ENCODE measurements around the gene YTHDF1.

Gene YTHDF1

DNA sequence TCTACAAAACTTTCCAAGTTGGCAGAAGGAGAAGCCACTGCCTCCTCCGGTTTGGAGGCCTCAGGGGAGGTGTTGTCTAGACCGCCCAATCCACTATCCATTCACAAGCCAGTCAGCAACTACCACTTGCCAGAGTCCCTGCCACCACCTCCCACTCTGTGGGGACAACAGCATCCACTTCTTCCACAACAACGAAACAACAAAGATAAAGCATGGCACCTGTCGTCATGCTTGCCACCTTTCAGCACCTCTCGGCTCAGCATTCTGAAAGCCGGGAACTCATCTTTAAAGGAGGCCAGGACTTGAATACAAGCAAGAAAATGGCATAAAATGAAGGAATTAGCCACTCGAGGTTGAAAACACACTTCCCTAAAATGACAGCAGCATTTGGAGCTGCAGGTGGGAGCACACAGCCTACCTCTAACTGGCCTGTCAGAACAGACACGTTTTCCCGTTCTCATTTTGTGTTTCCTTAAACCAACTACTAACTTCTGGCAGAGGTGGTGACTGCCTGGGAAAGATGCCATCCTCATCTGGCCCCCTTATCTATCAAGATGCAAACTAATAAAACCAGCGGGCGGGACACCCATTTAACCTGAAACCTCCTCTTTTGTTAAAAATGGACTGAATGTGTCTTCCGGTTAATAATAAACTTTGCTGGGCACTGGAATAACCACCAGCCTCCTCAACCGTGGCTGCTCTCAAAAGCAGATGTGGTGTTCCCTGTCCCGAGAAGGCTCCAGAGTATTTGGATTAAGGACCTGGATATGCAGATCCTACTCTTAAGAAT is 21.7 kb downstream of the YTHDF1 start:
- H3K27me3 ChIP-seq (ENCODE audit: insufficient read depth, poor library complexity, severe bottlenecking), result no peaks in the 10 kb centered on the region
- H3K4me1 ChIP-seq (ENCODE audit: insufficient read depth, poor library complexity, severe bottlenecking), result peaks cover 3% of the 10 kb centered on the region
- no peak overlapping the region for H3K27ac ChIP-seq (ENCODE audit: poor library complexity, severe bottlenecking)
- no peak overlapping the region for H3K4me3 ChIP-seq (ENCODE audit: severe bottlenecking)
- TF ChIP-seq, protein P1, sequence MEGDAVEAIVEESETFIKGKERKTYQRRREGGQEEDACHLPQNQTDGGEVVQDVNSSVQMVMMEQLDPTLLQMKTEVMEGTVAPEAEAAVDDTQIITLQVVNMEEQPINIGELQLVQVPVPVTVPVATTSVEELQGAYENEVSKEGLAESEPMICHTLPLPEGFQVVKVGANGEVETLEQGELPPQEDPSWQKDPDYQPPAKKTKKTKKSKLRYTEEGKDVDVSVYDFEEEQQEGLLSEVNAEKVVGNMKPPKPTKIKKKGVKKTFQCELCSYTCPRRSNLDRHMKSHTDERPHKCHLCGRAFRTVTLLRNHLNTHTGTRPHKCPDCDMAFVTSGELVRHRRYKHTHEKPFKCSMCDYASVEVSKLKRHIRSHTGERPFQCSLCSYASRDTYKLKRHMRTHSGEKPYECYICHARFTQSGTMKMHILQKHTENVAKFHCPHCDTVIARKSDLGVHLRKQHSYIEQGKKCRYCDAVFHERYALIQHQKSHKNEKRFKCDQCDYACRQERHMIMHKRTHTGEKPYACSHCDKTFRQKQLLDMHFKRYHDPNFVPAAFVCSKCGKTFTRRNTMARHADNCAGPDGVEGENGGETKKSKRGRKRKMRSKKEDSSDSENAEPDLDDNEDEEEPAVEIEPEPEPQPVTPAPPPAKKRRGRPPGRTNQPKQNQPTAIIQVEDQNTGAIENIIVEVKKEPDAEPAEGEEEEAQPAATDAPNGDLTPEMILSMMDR (IDR thresholded peaks at IDR 0.05; ENCODE audit: poor library complexity, severe bottlenecking), result no peak
- H3K36me3 ChIP-seq (ENCODE audit: low read depth), result peaks cover 52% of the 10 kb centered on the region
- ATAC-seq (ENCODE audit: low read depth), result no peak
- H3K9me3 ChIP-seq (ENCODE audit: severe bottlenecking), result no peaks in the 10 kb centered on the region
- DNase-seq (ENCODE audit: low spot score), result no peak

DNA sequence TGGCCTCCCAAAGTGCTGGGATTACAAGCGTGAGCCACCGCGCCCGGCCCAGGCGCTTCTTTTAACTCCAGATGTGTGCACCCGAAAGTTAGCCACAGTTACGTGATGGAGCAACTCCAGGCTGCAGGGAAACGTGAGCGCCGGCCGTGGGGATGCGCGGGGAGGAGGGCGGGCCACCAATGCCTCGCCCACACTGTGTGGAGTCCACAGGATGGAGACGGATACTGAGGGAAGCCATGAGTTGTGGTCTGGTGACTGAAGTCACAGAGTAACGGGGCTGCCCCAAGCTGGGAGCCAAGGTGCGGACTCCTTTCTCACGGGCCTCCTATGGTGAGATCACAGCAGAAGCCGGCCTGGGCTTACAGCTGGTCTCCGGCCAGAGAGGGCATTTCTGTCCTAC is 23.2 kb downstream of the YTHDF1 start:
- no peak overlapping the region for H3K4me3 ChIP-seq (ENCODE audit: severe bottlenecking)
- TF ChIP-seq, protein P1 (IDR thresholded peaks at IDR 0.05; ENCODE audit: poor library complexity, severe bottlenecking), result no peak
- H3K9me3 ChIP-seq (ENCODE audit: severe bottlenecking), result no peaks in the 10 kb centered on the region
- no peaks in the 10 kb centered on the region for H3K27me3 ChIP-seq (ENCODE audit: insufficient read depth, poor library complexity, severe bottlenecking)
- peaks cover 37% of the 10 kb centered on the region for H3K36me3 ChIP-seq (ENCODE audit: low read depth)
- H3K27ac ChIP-seq (ENCODE audit: poor library complexity, severe bottlenecking), result no peak overlapping the region
- ATAC-seq (ENCODE audit: low read depth) (no peak), DNase-seq (ENCODE audit: low spot score) (peak; percentile 79)
- peaks cover 3% of the 10 kb centered on the region for H3K4me1 ChIP-seq (ENCODE audit: insufficient read depth, poor library complexity, severe bottlenecking)

GRCh38 chr20:63191400-63191799 is 24.5 kb downstream of the YTHDF1 start:
- Histone ChIP-seq H3K27me3 (ENCODE audit: insufficient read depth, poor library complexity, severe bottlenecking) (no peaks in the 10 kb centered on the region), H3K4me1 (ENCODE audit: insufficient read depth, poor library complexity, severe bottlenecking) (peaks cover 3% of the 10 kb centered on the region), H3K27ac (ENCODE audit: poor library complexity, severe bottlenecking) (no peak overlapping the region), H3K4me3 (ENCODE audit: severe bottlenecking) (no peak overlapping the region), H3K9me3 (ENCODE audit: severe bottlenecking) (no peaks in the 10 kb centered on the region), H3K36me3 (ENCODE audit: low read depth) (peaks cover 24% of the 10 kb centered on the region)
- ATAC-seq (ENCODE audit: low read depth) (peak; percentile 76), DNase-seq (ENCODE audit: low spot score) (peak; percentile 99)
- TF ChIP-seq, protein P1 (IDR thresholded peaks at IDR 0.05; ENCODE audit: poor library complexity, severe bottlenecking), result peak; percentile 5

DNA sequence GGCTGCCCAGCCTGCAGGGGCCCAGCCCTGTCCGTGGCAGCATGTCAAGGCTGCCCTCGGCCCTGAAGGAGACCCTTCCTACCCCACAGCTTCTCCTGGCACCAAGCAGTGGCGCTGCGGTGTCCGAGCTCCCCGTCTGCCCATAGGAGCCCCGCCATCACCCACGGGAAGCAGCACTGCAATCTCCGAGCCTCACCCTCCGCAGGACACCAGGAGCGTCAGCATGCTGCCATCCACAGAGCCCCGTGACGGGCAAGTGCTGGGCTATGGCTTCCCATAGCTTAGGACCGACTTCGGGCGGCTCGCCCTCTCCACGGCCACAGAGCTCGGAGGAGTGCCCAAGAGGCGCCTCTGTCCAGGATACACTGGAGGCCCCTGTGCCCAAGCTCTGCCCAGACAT is 25.1 kb downstream of the YTHDF1 start:
- ATAC-seq (ENCODE audit: low read depth) (no peak; the same call in 2 of the 3 replicates), DNase-seq (ENCODE audit: low spot score) (peak; percentile 86)
- Histone ChIP-seq H3K36me3 (ENCODE audit: low read depth) (peaks cover 18% of the 10 kb centered on the region), H3K27me3 (ENCODE audit: insufficient read depth, poor library complexity, severe bottlenecking) (no peaks in the 10 kb centered on the region), H3K4me1 (ENCODE audit: insufficient read depth, poor library complexity, severe bottlenecking) (peaks cover 3% of the 10 kb centered on the region), H3K27ac (ENCODE audit: poor library complexity, severe bottlenecking) (no peak overlapping the region), H3K4me3 (ENCODE audit: severe bottlenecking) (no peak overlapping the region), H3K9me3 (ENCODE audit: severe bottlenecking) (no peaks in the 10 kb centered on the region)
- TF ChIP-seq, protein P1 (IDR thresholded peaks at IDR 0.05; ENCODE audit: poor library complexity, severe bottlenecking), result no peak

All from RWPE2 (cell line).